Esophagus muscularis mucosa (tissue), 4 donors: ENCODE data around the gene TDRD12. TPM values are rescaled to one million over a fixed set of nuclear protein-coding genes. Genes with fewer than 3 reads are reported as not detected.
"Not testable (repeated sequence)": the region's sequence is repeated elsewhere in the genome, so short reads cannot be mapped to it uniquely, and the experiment has no call there.

Source experiments
- DNase-seq: peaks from one replicate; pipeline ENCODE4 v3.0.0-alpha.2; 2017; ENCODE audit errors: extremely low spot score
- H3K27ac ChIP-seq, 4 donors: fragments of 200-600 bp; sonication (generic); replicated peaks in 1 of 4; 1 replicate in 3 of 4; 2 replicates in 1 of 4; pipeline ENCODE4 v1.5.1; 2016 to 2019; ENCODE audit warnings: mild to moderate bottlenecking in 1 of 4
- H3K27me3 ChIP-seq, 4 donors: fragments of 200-600 bp; sonication (generic); one replicate each; pipeline versions ENCODE4 v1.5.1 to v1.6.0; 2016 to 2019
- H3K36me3 ChIP-seq, 4 donors: fragments of 200-600 bp; sonication (generic); one replicate each; pipeline ENCODE4 v1.5.1; 2016 to 2019
- H3K4me1 ChIP-seq, 4 donors: fragments of 200-600 bp; sonication (generic); one replicate each; pipeline ENCODE4 v1.5.1; 2016 to 2019
- H3K4me3 ChIP-seq, 4 donors: fragments of 200-600 bp; sonication (generic); 1 replicate in 2 of 4; 2 replicates in 2 of 4; pipeline ENCODE4 v1.5.1; 2016 to 2019; ENCODE audit warnings: mild to moderate bottlenecking in 4 of 4, moderate library complexity in 1 of 4
- H3K9me3 ChIP-seq, 4 donors: fragments of 200-600 bp; sonication (generic); 1 replicate in 3 of 4; 2 replicates in 1 of 4; pipeline ENCODE4 v1.5.1; 2016 to 2019
- EP300 ChIP-seq: sonication (generic); formaldehyde crosslinking; IDR thresholded peaks from one replicate; pipeline ENCODE4 v1.6.1; 2017; ENCODE audit warnings: antibody characterized with exemption
- POLR2A ChIP-seq: fragments of 450-650 bp; IDR thresholded peaks from one replicate; pipeline ENCODE4 v1.6.1; 2017; ENCODE audit warnings: antibody characterized with exemption, moderate library complexity, mild to moderate bottlenecking, low read depth
- POLR2AphosphoS5 ChIP-seq, 2 donors: sonication (generic); formaldehyde crosslinking; IDR thresholded peaks; one replicate each; pipeline ENCODE4 v1.6.1; 2017; ENCODE audit warnings: antibody characterized with exemption in 2 of 2
- WGBS: methylation state at CpG from one replicate; pipeline ENCODE4 v1.1.5; 2018; 5-methylcytosine and 5-hydroxymethylcytosine counted together
- intact Hi-C: fragments of 100-400 bp; cut with DNase I; formaldehyde crosslinking; loops from one replicate; pipeline ENCODE4 v1.15.1; 2023
- total RNA-seq, 4 donors: library from RNA; depleted of rRNA; stranded (reverse); fragments of >200 nt; gene quantifications; one replicate each; pipeline versions ENCODE4 v1.1.0 to v1.2.1, GENCODE V29; 2016
- TF ChIP-seq, protein P1 (sequence below), 3 experiments: fragments of 200-600 bp in 2 of 3; fragments of 450-650 bp in 1 of 3; sonication (generic) in 2 of 3; IDR thresholded peaks; one replicate each; pipeline ENCODE4 v1.5.1; 2017 to 2019; ENCODE audit warnings: antibody characterized with exemption in 3 of 3, mild to moderate bottlenecking in 2 of 3, moderate library complexity in 1 of 3

Gene TDRD12
- total RNA-seq, 4 donors from 2014 or later: 0.83 to 1.6 (median 1.3) TPM; not detected in 1

DNA sequence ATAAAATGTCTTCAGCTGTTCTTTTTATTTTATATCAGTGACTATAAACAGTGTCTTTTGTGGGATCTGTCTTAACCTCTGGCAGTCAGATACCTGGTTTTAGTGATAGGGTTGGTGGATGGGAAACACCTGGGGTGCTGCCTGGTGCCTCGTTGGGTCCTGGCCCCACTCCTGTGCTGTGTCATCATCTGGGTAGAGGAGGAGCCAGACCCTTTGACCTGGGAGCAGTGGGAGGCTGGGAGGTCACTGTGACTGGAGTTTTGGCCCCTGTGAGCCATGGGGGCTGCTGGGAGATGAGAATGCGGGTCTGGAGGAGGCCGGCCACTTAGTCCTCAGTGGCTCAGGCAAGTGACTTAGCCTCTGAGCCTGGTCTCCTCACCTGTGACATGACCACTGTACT is 29.4 kb downstream of the TDRD12 start:
- Histone ChIP-seq H3K27ac (no peak overlapping the region), H3K4me3 (no peak overlapping the region), H3K9me3 (no peaks in the 10 kb centered on the region), H3K27me3 (peaks cover 0 to 56% (median 3%) of the 10 kb centered on the region in 4 donors), H3K36me3 (no peaks in the 10 kb centered on the region), H3K4me1 (no peaks in the 10 kb centered on the region)
- no peak for DNase-seq
- WGBS: 66% methylated on average over 3 of the region's 3 CpGs
- intact Hi-C loops: no loop called here
- TF ChIP-seq, protein P1, sequence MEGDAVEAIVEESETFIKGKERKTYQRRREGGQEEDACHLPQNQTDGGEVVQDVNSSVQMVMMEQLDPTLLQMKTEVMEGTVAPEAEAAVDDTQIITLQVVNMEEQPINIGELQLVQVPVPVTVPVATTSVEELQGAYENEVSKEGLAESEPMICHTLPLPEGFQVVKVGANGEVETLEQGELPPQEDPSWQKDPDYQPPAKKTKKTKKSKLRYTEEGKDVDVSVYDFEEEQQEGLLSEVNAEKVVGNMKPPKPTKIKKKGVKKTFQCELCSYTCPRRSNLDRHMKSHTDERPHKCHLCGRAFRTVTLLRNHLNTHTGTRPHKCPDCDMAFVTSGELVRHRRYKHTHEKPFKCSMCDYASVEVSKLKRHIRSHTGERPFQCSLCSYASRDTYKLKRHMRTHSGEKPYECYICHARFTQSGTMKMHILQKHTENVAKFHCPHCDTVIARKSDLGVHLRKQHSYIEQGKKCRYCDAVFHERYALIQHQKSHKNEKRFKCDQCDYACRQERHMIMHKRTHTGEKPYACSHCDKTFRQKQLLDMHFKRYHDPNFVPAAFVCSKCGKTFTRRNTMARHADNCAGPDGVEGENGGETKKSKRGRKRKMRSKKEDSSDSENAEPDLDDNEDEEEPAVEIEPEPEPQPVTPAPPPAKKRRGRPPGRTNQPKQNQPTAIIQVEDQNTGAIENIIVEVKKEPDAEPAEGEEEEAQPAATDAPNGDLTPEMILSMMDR (IDR thresholded peaks at IDR 0.05): no peak
- no peak for TF ChIP-seq EP300
- no peak for TF ChIP-seq POLR2A
- no peak for TF ChIP-seq POLR2AphosphoS5 (IDR thresholded peaks at IDR 0.05)

DNA sequence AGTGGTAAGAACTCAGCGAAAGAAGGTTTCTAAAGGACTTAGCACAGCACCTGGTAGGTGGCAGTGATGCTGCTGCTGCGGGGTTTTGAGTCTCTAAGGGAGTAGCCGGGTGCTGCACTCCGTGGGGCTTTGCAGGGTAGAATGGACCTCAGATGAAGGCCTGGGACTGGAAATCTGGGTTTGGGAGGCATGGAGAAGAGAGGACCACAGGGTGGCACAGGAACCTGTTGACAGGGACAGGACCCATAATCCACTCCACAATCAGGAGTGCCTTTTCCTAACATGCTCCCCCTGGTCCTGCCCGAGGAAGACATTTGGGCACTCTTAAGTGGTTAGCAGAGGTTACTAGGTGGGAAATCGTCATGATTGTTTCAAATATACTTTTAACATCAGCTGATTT is 29.8 kb downstream of the TDRD12 start:
- Histone ChIP-seq H3K4me3 (no peak overlapping the region), H3K27ac (no peak overlapping the region), H3K36me3 (no peaks in the 10 kb centered on the region), H3K9me3 (no peaks in the 10 kb centered on the region), H3K4me1 (no peaks in the 10 kb centered on the region), H3K27me3 (peaks cover 0 to 60% (median 3%) of the 10 kb centered on the region in 4 donors)
- no peak for DNase-seq
- WGBS: 69% methylated on average over 6 of the region's 6 CpGs
- TF ChIP-seq POLR2A (no peak), EP300 (no peak), POLR2AphosphoS5 (IDR thresholded peaks at IDR 0.05) (no peak)
- TF ChIP-seq, protein P1 (IDR thresholded peaks at IDR 0.05): no peak
- intact Hi-C loops: no loop called here

- Histone ChIP-seq H3K27ac (no peak overlapping the region), H3K4me1 (no peaks in the 10 kb centered on the region), H3K9me3 (no peaks in the 10 kb centered on the region), H3K27me3 (peaks cover 0 to 58% (median 3%) of the 10 kb centered on the region in 4 donors), H3K4me3 (no peak overlapping the region), H3K36me3 (no peaks in the 10 kb centered on the region)
- no peak for DNase-seq
- 64% methylated on average over 4 of the region's 4 CpGs for whole genome bisulfite sequencing
- TF ChIP-seq POLR2AphosphoS5 (IDR thresholded peaks at IDR 0.05) (no peak), POLR2A (no peak), EP300 (no peak)
- TF ChIP-seq, protein P1 (IDR thresholded peaks at IDR 0.05): no peak
- intact Hi-C loops: no loop called here
Measured at GRCh38 chr19:32750441-32751055, 31.0 kb downstream of the TDRD12 start.

DNA sequence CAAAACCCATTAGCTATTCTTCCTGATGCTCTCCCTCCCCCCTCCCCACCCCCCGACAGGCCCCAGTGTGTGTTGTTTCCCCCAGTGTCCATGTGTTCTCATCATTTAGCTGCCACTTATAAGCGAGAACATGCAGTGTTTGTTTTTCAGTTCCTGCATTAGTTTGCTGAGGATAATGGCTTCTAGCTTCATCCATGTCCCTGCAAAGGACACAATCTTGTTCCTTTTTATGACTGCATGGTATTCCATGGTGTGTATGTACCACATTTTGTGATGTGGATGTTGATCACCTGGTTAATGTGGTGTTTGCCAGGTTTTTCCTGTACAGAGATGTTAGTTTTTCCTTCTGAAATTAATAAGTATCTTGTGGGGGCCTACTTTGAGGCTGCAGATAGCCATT is 31.5 kb downstream of the TDRD12 start:
- Histone ChIP-seq H3K27ac (no peak overlapping the region), H3K4me3 (no peak overlapping the region), H3K9me3 (no peaks in the 10 kb centered on the region), H3K4me1 (no peaks in the 10 kb centered on the region), H3K36me3 (no peaks in the 10 kb centered on the region), H3K27me3 (peaks cover 0 to 58% (median 3%) of the 10 kb centered on the region in 4 donors)
- no peak for DNase-seq
- intact Hi-C loops: no loop called here
- 59% methylated on average over 2 of the region's 2 CpGs for WGBS
- TF ChIP-seq, protein P1 (IDR thresholded peaks at IDR 0.05): no peak
- TF ChIP-seq POLR2A (no peak), POLR2AphosphoS5 (IDR thresholded peaks at IDR 0.05) (no peak), EP300 (no peak)

GRCh38 chr19:32757189-32757588 is 37.6 kb downstream of the TDRD12 start:
- Histone ChIP-seq H3K27ac (no peak overlapping the region), H3K9me3 (no peaks in the 10 kb centered on the region), H3K4me3 (no peak overlapping the region), H3K36me3 (no peaks in the 10 kb centered on the region), H3K27me3 (peaks cover 0 to 24% (median 0%) of the 10 kb centered on the region in 4 donors), H3K4me1 (no peaks in the 10 kb centered on the region)
- TF ChIP-seq, protein P1 (IDR thresholded peaks at IDR 0.05): no peak
- TF ChIP-seq POLR2A: no peak
- no peak for TF ChIP-seq POLR2AphosphoS5 (IDR thresholded peaks at IDR 0.05)
- no peak for TF ChIP-seq EP300
- intact Hi-C loops: no loop called here
- 71% methylated on average over 3 of the region's 3 CpGs for WGBS
- DNase-seq: no peak

- DNase-seq, H3K4me3 ChIP-seq, H3K27ac ChIP-seq, H3K36me3 ChIP-seq, H3K9me3 ChIP-seq, intact Hi-C loops, H3K27me3 ChIP-seq, H3K4me1 ChIP-seq: not testable (repeated sequence)
- WGBS: 90% methylated on average over 5 of the region's 5 CpGs
Measured at GRCh38 chr19:32765365-32765764, 45.8 kb downstream of the TDRD12 start.
